HG03354 (cell line): ENCODE results near the gene AVL9.
"Not testable (repeated sequence)": the region's sequence is repeated elsewhere in the genome, so short reads cannot be mapped to it uniquely, and the experiment has no call there.

Experiments
- ATAC-seq: cut with Tn5 transposase; IDR thresholded peaks from one replicate; pipeline ENCODE4 v1.9.1; 2021; ENCODE audit warnings: mild to moderate bottlenecking; ENCODE audit not compliant: unreplicated experiment, poor library complexity, severe bottlenecking

The AVL9 gene

DNA sequence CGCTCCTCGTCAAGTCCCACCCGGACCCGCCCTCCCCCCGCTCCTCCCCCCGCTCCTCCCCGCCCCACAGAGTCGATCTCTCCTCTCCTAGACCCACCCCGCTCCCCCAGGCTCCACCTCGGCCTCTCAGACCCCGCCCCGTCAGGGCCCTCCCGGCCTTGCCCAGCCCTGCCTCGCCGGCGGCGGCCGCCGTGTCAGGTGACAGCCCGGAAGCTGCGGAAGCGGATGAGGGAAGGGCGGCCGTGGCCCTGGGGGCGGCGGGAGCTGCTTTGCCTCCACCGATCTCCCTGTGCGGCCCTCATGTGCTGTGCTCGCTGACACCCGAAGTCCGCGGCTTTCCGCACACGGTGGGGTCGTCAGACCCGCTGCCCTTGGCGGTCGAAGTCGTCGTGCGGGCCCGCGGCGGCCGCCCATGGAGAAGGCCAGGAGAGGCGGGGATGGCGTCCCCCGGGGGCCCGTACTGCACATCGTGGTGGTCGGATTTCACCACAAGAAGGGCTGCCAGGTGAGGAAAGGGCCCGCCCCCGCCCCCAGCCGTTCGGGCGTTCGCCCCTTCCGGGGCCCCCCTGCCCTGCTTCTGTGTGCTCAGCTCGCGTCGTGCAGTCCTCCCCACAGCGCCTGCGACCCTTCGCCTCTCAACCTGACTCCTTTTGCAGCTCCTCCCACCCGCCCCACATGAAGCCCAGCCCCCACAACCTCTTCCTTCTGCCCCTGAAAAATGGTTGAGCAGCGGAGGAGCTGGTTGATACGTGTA, at the start of gene AVL9:
Gene AVL9 (plus strand): TSS at position 192 of the 754 bp plus-strand sequence. CDS start 221 bp downstream, at position 413.
- ATAC-seq, result peak; percentile 91

DNA sequence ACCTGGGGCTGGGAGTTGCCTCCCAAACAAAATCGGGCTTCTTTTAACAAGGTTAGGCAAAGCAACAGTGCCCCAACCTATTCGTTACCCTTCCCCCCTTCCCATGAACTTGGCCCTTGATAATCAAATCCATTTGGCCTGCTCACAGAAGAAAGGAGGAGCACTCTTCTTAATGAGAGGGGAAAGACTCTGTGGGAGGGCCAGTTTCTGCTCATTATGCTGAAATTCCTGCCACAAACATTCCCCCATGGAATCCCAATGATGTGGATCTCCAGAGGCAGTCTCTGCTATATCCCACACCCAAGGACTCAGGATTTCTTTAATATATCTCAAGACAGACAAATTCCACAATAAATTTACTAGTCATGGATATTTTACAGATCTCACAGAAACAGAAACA, 48.1 kb upstream of the AVL9 start:
- no peak for ATAC-seq

DNA sequence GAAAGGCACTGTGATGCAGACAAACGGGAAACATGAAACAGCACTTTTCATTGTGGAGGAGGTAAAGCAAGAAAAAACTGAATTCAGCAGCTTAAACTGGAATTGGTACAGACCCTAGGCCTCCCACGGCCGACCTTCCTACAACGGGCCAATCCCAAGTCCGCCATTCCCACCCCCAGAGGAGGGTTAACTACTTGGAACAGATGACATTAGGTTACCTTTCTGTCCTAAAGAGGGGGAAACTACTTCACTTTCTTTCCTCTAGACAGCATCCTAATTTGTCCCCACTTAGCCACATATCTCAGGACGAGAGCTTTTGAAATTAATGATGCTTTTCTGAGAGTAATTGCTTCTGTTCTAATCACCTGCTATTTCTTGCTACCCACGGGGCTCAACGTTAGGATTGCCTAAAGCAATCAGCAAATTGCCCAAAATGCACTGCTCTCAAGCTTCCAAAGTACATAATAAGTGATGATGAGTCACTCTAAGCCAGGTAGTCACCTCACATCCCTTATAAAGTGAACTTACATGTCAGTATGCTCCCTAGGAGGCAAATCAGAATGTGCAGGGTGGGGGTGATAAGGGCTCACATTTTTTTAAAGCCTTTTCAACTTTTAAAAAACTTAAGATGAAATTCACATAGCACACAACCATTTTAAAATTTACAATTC, 41.8 kb upstream of the AVL9 start:
- ATAC-seq, result no peak

DNA sequence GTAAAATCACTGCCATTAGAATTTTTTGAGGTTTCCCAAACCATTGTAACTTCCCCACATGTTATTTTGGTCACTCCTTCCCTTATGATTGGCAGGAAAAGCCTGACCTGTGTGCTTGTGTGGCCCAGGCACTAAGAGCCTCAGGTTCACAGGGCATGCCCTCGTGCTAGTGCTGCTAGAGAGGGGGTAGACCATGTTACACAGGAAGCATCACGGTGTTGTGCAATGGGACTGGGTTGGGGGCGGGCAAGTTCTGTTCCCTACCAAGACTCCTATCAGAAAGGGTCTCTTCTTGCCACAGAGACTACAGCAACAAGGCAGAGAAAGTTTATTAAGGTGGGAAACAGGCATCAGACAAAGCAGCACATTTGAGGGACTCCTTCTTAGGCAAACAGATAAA, 37.3 kb upstream of the AVL9 start:
- no peak for ATAC-seq

DNA sequence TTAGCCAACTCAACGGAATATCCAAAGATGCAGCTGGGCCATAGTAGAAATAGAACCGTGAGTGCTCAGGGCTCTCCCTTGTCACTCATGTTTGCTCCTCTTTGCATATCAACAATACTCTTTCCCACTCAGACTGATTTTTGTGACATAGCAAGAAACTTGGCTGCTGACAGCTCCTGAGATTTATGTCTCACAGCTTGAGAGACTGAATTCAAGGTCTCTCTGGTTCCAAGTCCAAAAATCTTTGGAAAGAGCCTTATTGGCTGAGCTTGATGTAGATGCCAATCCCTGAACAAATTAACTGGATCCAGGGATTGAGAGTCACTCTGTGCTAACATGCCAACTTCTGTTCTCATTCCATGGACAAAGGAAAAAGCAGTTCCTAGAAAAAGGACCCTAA, 35.5 kb upstream of the AVL9 start:
- no peak for ATAC-seq

DNA sequence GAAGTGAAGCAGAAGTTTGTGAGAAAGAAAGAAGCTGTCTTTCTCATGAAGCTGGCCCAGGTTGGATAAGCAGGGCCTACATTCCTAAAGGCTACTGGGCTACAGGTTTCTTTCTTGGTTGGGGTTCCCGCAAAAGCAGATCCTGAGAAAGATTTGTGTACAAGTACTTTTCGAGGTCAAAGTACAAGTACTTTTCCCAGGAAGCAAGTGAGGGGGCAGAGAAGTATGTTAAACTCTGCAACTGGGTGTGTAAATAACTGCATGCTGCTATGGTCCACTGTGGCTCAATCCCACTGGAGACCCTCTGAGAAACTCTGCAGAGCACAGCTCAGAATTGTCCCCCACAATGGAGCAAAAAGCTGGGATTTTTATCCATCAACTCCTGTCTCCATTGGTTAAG, 33.8 kb upstream of the AVL9 start:
- ATAC-seq, result no peak

DNA sequence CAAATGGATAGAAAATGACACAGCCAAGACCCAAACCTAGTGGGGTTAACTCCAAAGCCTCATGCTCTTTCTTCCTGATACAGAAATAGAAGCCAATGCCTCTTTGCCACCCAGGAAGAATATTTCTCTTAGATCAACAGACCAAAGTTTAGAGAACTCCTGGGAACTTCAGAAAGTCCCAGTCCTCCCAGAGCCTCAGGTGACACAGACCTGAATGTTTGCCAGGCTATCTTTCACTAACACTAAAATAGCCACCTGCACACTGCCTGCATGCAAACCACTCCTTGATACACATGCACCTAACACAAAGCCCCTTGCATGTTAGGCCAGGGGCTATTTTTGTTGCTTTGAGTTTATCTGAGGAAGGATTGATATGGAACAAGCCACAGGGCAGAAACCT, 32.8 kb upstream of the AVL9 start:
- no peak for ATAC-seq

DNA sequence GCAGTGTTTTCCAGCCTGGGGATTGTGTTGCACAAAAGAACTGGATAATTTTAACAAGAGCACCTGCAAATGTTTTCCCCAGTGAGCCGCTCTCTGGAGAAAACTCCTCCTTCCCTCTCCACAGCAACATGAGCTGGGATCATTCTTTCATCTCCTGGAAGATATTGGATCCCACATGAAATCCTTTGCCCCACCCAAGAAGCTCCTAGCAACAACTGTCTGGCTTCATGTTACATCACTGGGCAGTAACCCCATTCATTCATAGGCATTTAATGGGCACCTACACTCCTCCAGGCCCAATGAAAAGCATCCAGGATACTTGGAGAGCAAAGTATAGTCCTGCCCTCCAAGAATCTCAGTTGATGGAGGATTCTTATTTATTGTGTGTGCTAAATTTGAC, 32.3 kb upstream of the AVL9 start:
- no peak for ATAC-seq

DNA sequence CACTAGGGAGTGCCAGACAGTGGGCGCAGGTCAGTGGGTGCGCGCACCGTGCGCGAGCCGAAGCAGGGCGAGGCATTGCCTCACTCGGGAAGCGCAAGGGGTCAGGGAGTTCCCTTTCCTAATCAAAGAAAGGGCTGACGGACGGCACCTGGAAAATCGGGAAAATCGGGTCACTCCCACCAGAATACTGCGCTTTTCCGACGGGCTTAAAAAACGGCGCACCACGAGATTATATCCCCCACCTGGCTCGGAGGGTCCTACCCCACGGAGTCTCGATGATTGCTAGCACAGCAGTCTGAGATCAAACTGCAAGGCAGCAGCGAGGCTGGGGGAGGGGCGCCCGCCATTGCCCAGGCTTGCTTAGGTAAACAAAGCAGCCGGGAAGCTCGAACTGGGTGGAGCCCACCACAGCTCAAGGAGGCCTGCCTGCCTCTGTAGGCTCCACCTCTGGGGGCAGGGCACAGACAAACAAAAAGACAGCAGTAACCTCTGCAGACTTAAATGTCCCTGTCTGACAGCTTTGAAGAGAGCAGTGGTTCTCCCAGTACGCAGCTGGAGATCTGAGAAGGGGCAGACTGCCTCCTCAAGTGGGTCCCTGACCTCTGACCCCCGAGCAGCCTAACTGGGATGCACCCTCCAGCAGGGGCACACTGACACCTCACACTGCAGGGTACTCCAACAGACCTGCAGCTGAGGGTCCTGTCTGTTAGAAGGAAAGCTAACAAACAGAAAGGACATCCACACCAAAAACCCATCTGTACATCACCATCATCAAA, 30.5 kb upstream of the AVL9 start:
- not testable (repeated sequence) for ATAC-seq

DNA sequence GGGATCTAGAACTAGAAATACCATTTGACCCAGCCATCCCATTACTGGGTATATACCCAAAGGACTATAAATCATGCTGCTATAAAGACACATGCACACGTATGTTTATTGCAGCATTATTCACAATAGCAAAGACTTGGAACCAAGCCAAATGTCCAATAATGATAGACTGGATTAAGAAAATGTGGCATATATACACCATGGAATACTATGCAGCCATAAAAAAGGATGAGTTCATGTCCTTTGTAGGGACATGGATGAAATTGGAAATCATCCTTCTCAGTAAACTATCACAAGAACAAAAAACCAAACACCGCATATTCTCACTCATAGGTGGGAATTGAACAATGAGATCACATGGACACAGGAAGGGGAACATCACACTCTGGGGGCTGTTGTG, 25.3 kb upstream of the AVL9 start:
- not testable (repeated sequence) for ATAC-seq

DNA sequence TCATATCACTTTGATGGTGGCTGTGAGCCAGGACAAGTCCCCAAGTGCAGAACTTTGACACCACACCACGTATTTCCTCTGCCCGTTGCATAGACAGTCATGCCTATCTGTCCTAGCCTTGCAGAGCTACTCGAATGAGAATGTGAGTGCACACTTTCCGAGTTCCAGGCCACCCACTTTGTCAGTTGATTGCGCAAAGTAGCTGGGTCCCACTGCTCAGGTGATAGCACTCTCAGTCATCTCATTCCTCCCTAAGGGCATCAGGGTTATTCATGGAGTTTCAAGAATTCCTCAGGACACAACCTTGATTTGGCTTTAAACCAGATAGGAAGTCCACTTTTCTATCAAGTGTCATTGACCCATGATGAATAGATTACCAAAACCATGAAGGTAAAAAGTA, 24.4 kb upstream of the AVL9 start:
- ATAC-seq, result no peak

DNA sequence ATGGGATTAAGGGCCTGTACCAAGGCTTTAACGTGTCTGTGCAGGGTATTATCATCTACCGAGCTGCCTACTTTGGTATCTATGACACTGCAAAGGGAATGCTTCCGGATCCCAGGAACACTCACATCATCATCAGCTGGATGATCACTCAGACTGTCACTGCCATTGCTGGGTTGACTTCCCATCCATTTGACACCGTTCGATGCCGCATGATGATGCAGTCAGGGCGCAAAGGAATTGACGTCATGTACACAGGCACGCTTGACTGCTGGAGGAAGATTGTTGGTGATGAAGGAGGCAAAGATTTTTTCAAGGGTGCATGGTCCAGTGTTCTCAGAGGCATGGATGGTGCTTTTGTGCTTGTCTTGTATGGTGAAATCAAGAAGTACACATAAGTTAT, 23.3 kb upstream of the AVL9 start:
- no peak for ATAC-seq

DNA sequence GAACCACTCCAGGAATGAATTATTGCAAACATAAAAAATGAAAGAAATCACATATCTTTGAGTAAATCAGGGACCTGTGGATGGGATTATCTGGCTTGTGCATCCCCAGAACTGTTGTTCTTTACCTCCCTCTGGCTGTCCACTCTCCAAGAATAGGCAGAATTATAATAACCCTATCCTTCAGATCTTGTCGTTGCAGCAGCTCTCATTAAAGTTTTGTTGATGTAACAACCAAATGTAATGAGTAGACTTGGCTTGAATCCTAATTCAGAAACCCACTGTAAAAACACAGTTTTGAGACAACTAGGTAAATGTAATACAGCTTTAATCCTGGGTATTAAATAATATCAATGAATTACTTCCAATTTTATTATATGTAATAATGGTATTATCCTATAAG, 21.3 kb upstream of the AVL9 start:
- ATAC-seq, result no peak

DNA sequence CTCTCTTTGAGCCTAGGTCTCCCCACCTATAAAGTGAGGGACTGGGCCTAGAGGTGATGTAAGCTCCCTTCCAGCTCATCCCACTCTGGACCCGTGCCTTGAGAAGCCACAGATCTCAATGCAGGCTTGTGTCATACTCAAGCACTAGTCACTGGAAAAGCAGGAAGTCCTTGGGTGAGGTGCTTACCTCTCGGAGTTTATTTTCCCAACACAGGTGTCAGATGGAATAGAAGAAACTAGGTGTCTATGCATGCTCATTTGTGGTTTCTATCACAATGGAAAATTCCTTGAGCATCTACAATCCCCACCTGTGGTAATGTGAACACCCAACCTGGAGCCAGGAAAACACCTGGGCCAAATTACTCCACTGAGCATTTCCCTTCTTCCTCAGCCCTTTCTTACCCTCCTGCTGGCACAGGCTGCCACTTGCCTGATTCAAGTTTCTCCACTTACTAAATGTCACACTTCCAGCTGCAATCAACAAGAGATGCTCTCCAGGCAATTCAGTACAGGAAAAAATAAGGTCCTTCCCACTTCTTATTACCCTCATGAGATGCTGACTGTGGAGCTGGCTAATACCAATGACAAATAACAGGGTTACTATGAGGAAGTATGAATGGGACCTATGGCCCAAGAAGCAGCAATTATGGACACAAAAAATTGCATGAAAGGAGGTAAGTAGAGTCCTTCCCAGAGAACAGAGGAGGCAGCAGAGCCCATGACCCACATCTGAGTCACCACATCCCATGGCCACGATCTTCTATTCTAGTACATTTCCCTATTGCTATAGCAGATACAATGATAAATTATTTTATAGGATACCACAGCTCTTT, 18.3 kb upstream of the AVL9 start:
- ATAC-seq, result no peak

DNA sequence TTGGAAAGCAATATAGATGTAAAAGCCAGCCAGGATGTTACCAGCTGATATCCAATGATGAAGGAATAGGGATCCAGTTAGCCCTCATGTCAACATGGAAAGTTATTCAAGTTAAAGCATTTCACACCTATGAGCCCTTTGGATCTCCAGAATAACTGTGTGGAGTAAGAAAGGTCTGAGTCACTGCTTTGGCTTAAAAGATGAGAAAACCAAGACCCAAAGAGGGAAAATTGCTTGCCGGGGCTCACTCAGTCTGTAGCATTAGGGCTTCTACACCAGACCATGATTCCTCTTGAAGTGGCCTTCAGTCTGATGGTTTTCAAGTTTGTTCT, 17.7 kb upstream of the AVL9 start:
- no peak for ATAC-seq

DNA sequence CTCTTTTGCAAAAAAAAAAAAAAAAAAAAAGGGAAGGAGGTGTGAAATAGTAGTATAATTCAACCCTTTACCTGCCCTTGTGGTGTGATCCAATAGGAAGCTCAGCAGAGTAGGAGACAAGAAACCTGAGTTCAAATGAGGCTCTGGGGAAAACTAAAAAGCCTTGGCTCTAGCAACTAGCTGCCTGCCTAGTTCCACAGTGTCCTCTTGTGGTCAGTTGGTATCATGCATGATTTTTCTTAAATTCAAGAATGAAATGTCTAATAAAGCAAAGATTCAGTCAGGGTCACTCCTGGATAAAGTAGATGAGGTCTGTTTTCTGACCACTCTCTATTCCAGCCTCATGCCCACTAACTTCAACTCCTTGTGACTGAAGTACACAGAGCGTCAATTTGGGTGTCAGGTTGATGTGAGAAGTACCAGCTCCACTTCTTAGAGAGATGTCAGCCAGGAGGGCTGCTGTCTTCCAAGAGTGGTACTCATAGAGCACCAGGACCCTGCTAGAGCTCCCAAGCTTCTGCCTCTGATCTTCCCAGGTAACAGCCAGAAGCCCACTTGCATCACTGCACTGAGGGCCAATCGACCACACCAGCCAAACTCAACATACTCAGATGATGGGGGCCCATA, 15.6 kb upstream of the AVL9 start:
- ATAC-seq, result peak; percentile 68

DNA sequence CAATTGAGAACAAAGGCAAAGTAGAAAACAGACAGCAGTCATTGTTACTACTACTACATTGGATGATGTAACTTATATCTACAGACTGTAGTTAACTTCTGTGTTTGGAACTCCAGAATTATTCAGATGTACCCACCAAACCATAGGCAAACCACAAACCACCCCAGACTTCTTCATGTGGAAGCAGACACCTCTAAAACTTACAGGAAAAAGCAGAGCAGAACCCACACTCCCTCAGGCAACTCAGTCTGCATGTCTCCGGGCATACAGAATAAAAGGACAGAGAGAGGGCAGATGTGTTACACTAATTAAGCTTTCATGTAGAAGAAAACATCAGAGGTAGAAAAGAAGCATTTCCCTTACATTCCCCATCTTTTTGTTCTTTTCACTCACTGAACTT, 14.1 kb upstream of the AVL9 start:
- ATAC-seq, result no peak

DNA sequence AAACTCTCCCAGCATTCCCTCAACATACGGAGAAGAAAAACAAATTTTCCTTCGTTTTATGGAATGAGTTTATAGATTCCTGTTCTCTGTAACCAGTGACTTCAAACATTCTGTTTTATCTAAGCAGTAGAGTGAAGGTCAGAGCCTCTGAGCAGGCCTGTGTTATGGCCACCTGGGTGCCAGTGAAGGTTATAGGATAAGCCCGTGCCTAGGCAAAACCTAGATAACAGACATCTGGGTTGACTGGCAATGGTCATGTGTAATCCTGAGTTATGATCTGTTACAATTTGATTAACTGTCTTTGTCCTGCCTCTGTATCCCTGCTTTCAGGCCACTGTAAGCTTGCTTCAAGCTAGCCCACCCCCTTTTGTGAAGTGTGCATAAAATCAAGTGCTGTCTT, 13.4 kb upstream of the AVL9 start:
- no peak for ATAC-seq

DNA sequence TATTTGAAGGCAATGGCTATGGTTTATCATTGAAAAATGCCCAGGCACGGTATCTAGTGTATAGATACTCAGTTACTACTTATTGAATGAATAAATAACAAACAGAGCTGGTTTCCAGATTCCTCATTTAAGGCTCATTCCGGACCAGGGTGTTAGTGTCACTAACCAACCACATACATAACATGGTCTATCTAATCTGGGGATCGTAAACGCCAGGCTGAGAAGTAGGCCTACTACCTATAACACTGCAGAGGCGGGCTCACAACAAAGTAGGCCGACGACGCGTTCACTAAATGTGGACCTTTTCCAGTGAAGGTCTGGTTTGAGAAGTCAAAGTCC, 5.5 kb upstream of the AVL9 start:
- peak; percentile 23 for ATAC-seq
